ENCODE data around the gene LHX3. TPM values are rescaled to one million over a fixed set of nuclear protein-coding genes. Genes with fewer than 3 reads are reported as not detected.
A peak's percentile ranks its signal among the peaks of the same experiment; 100 is the strongest.

The LHX3 gene
- total RNA-seq, 1 donor from 2014 or later, result 0.07 TPM

- H3K4me1 Mint-ChIP-seq, result no peaks in the 10 kb centered on the region
- H3K27ac Mint-ChIP-seq (ENCODE audit: unreplicated experiment), result no peak overlapping the region
- no peak for TF ChIP-seq CTCF (conservative IDR thresholded peaks at IDR 0.05)
- H3K9me3 Mint-ChIP-seq, result no peaks in the 10 kb centered on the region
- no peaks in the 10 kb centered on the region for H3K27me3 Mint-ChIP-seq (ENCODE audit: low read depth)
- peaks cover 5% of the 10 kb centered on the region for H3K36me3 Mint-ChIP-seq (ENCODE audit: low read depth)
- no peak for DNase-seq (ENCODE audit: low read depth, low spot score)
- no peak overlapping the region for H3K4me3 Mint-ChIP-seq
These were observed 21.9 kb upstream of the LHX3 start for GRCh38 chr9:136226680-136227407.

- peak; percentile 90 for TF ChIP-seq CTCF (conservative IDR thresholded peaks at IDR 0.05)
- H3K27ac Mint-ChIP-seq (ENCODE audit: unreplicated experiment), result no peak overlapping the region
- peak; percentile 66 for DNase-seq (ENCODE audit: low read depth, low spot score)
- H3K36me3 Mint-ChIP-seq (ENCODE audit: low read depth), result peaks cover 8% of the 10 kb centered on the region
- H3K4me1 Mint-ChIP-seq, result no peaks in the 10 kb centered on the region
- no peaks in the 10 kb centered on the region for H3K9me3 Mint-ChIP-seq
- no peaks in the 10 kb centered on the region for H3K27me3 Mint-ChIP-seq (ENCODE audit: low read depth)
- no peak overlapping the region for H3K4me3 Mint-ChIP-seq
These were observed 21.1 kb upstream of the LHX3 start for GRCh38 chr9:136225748-136226679.

GRCh38 chr9:136225366-136225747 is 20.4 kb upstream of the LHX3 start:
- peaks cover 8% of the 10 kb centered on the region for H3K36me3 Mint-ChIP-seq (ENCODE audit: low read depth)
- no peaks in the 10 kb centered on the region for H3K4me1 Mint-ChIP-seq
- no peak overlapping the region for H3K4me3 Mint-ChIP-seq
- TF ChIP-seq CTCF (conservative IDR thresholded peaks at IDR 0.05), result no peak
- no peaks in the 10 kb centered on the region for H3K27me3 Mint-ChIP-seq (ENCODE audit: low read depth)
- no peak for DNase-seq (ENCODE audit: low read depth, low spot score)
- no peaks in the 10 kb centered on the region for H3K9me3 Mint-ChIP-seq
- no peak overlapping the region for H3K27ac Mint-ChIP-seq (ENCODE audit: unreplicated experiment)

GRCh38 chr9:136223871-136224640 is 19.1 kb upstream of the LHX3 start:
- no peaks in the 10 kb centered on the region for H3K9me3 Mint-ChIP-seq
- H3K36me3 Mint-ChIP-seq (ENCODE audit: low read depth), result peaks cover 8% of the 10 kb centered on the region
- H3K4me1 Mint-ChIP-seq, result no peaks in the 10 kb centered on the region
- H3K27ac Mint-ChIP-seq (ENCODE audit: unreplicated experiment), result peak overlapping the region; percentile 27
- H3K27me3 Mint-ChIP-seq (ENCODE audit: low read depth), result no peaks in the 10 kb centered on the region
- no peak for TF ChIP-seq CTCF (conservative IDR thresholded peaks at IDR 0.05)
- no peak overlapping the region for H3K4me3 Mint-ChIP-seq
- no peak for DNase-seq (ENCODE audit: low read depth, low spot score)

GRCh38 chr9:136222906-136223285 is 18.0 kb upstream of the LHX3 start:
- no peaks in the 10 kb centered on the region for H3K27me3 Mint-ChIP-seq (ENCODE audit: low read depth)
- no peak overlapping the region for H3K27ac Mint-ChIP-seq (ENCODE audit: unreplicated experiment)
- H3K4me3 Mint-ChIP-seq, result no peak overlapping the region
- DNase-seq (ENCODE audit: low read depth, low spot score), result no peak
- no peaks in the 10 kb centered on the region for H3K9me3 Mint-ChIP-seq
- peaks cover 8% of the 10 kb centered on the region for H3K36me3 Mint-ChIP-seq (ENCODE audit: low read depth)
- no peak for TF ChIP-seq CTCF (conservative IDR thresholded peaks at IDR 0.05)
- no peaks in the 10 kb centered on the region for H3K4me1 Mint-ChIP-seq
